RWPE1 (cell line): ENCODE data around the gene GNA15.

Source experiments
- CTCF ChIA-PET: fragments of 350-600 bp; sonication (Branson Sonifier 250); formaldehyde crosslinking; extraction: SDS; loops from one replicate; lab custom pipeline; 2021; lab: Yijun Ruan, JAX
- POLR2A ChIA-PET: fragments of 400-600 bp; formaldehyde crosslinking; extraction: SDS; loops from one replicate; lab custom pipeline; 2020; ENCODE audit warnings: antibody characterized with exemption; ENCODE audit not compliant: low non-redundant PET; lab: Yijun Ruan, JAX
- DNase-seq: peaks from one replicate; pipeline ENCODE4 v3.0.0; 2012; ENCODE audit warnings: low spot score
- H3K27ac ChIP-seq: fragments of 450-650 bp; 2 replicates; pipeline ENCODE4 v1.5.1; 2017
- TF ChIP-seq, protein P1 (sequence below): fragments of 450-650 bp; conservative IDR thresholded peaks from 2 replicates; pipeline ENCODE4 v1.5.1; 2017; ENCODE audit warnings: low read depth, mild to moderate bottlenecking

Gene GNA15

DNA sequence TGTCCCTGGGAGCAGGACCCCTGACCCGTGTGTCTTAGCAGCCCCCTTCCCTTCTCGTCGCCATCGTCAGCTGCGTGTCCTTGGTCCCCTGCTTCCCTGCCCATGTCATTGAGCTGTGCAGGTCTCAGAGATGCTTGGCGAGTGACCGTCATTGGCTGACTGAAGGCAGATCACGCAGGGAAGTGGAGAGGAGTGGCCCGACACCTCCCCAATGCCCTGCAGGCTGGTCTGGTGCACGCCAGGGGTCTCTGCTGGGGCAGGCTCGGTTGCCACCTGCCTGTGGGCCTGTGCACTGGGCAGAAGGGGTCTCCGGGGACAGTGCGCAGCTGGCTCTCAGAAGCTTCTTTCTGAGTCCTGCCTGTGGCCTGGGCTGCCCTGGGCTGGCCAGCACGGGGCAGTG is 35.5 kb upstream of the GNA15 start:
- no peak for DNase-seq
- ChIA-PET CTCF (interaction anchor here (0.7 kb wide), 1 partner anchor 24 kb away, joined by 4 read pairs; no protein-coding TSS in a partner anchor), POLR2A (no interaction called here)
- peak overlapping the region; percentile 82 for H3K27ac ChIP-seq
- TF ChIP-seq, protein P1, sequence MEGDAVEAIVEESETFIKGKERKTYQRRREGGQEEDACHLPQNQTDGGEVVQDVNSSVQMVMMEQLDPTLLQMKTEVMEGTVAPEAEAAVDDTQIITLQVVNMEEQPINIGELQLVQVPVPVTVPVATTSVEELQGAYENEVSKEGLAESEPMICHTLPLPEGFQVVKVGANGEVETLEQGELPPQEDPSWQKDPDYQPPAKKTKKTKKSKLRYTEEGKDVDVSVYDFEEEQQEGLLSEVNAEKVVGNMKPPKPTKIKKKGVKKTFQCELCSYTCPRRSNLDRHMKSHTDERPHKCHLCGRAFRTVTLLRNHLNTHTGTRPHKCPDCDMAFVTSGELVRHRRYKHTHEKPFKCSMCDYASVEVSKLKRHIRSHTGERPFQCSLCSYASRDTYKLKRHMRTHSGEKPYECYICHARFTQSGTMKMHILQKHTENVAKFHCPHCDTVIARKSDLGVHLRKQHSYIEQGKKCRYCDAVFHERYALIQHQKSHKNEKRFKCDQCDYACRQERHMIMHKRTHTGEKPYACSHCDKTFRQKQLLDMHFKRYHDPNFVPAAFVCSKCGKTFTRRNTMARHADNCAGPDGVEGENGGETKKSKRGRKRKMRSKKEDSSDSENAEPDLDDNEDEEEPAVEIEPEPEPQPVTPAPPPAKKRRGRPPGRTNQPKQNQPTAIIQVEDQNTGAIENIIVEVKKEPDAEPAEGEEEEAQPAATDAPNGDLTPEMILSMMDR: no peak

DNA sequence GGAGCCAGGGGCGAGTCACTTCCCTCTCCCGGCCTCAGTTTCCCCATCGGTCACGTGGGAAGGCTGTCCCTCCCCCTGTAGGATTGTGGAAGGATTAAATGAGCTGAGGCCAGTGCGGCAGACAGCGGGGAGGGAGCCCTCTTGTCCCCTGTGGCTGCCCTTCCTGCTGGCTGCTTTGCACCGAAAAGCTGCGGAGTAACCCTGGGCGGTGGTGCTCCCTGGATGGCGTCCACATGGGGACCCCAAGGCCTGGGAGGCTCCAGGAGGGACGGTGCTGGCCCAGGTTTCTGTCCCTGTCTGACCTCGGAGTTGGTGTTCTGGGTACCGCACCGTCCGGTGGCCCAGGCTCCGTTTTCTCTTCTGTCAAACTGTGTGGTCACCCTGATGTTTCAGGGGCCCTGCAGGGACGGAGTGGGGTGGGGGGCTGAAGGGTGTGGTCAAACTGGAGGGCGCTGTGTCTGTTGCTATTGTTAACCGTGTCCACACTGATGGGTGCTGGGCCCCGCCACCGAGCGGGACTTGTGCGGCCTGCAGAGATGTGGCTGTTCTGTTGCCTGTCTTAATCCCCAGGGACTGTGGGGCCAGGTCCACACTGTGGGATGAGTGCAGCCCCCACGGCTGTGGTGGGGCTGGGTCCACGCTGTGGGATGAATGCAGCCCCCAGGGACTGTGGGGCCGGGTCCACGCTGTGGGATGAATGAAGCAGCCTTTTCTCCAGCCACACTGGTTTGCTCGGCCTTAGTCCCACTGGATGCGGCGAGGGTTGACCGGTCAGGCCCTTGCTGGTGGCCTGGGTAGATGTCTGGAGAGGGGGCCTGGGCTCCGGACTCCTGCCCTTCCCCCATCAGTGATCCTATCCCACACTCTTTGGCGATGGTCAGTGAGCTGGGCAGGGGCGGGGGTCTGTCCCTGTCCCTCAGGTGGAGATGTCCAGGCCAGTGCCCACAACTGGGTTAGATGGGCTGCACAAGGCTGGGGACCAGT is 34.8 kb upstream of the GNA15 start:
- peak overlapping the region; percentile 82 for H3K27ac ChIP-seq
- no peak for DNase-seq
- ChIA-PET POLR2A (interaction anchor here (0.5 kb wide), 1 partner anchor 34 kb away, joined by 5 read pairs; no protein-coding TSS in a partner anchor), CTCF (interaction anchor here (0.7 kb wide), 1 partner anchor 25 kb away, joined by 4 read pairs; no protein-coding TSS in a partner anchor)
- TF ChIP-seq, protein P1: no peak

DNA sequence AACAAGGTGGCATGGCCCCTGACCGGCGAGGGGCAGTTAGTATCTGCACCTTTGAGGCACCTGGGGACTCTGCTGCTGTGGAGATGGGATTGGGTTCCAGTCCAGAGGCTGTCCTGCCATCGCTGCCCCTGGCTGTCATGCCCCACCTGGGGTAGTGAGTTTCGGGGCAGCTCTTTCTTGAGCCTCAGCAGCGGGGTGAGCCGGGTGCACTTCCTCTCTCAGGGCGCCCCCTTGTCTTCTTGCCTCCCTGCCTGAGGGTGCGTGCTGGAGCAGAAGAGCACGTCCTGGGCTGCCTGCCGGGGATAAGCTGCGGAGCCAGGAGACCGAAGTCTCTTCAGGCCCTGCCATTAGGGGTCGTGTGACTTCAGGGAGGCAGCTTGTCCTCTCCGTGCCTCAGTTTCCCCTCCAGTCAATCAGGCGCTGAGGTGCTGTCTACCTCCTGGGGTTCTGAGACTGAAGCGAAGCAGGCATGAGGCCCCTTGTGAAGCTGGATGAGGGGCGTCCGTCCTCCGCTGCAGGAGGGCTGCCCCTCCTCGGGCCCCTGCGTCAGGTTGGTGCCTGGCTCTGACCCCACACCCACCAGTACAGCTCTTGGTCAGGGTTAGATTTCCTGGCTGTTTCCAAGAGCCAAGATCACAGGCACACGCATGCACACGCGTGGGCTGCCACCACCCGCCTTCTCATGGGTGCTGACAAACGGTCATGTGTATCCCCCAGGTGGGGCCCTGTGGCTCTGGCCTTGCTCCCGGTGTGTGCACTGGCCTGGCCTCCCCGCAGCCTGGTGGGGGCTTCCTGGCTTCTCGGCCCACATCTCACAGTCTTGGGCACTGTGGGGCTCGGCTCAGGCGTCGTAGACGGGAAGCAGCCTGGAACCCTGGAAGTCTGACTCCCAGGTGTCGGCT is 33.3 kb upstream of the GNA15 start:
- no peak for DNase-seq
- ChIA-PET CTCF (no interaction called here), POLR2A (interaction anchor here (0.5 kb wide), 1 partner anchor 154 kb away, joined by 6 read pairs; no protein-coding TSS in a partner anchor)
- H3K27ac ChIP-seq: peak overlapping the region; percentile 82
- TF ChIP-seq, protein P1: no peak

DNA sequence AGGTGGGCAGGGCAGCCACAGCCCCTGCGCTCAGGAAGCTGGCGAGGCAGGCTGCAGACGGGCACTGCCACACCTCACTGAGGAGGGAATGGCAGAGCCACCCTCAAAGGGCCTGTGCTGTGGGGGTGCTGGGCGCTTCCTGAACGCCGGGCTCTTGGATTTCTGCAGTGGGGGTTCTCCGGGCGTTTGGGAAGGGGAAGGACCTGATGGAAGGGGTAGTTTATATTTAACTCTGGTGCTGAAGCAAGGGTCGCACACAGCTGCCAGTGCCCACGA is 31.2 kb upstream of the GNA15 start:
- CTCF ChIA-PET: interaction anchor here (0.6 to 1.2 kb wide), 5 partner anchors 9 to 244 kb away, joined by 3 to 4 read pairs (median 3); no protein-coding TSS in a partner anchor
- no peak for DNase-seq
- POLR2A ChIA-PET: no interaction called here
- TF ChIP-seq, protein P1: no peak
- peak overlapping the region; percentile 7; the same call in 1 of the 2 replicates for H3K27ac ChIP-seq

DNA sequence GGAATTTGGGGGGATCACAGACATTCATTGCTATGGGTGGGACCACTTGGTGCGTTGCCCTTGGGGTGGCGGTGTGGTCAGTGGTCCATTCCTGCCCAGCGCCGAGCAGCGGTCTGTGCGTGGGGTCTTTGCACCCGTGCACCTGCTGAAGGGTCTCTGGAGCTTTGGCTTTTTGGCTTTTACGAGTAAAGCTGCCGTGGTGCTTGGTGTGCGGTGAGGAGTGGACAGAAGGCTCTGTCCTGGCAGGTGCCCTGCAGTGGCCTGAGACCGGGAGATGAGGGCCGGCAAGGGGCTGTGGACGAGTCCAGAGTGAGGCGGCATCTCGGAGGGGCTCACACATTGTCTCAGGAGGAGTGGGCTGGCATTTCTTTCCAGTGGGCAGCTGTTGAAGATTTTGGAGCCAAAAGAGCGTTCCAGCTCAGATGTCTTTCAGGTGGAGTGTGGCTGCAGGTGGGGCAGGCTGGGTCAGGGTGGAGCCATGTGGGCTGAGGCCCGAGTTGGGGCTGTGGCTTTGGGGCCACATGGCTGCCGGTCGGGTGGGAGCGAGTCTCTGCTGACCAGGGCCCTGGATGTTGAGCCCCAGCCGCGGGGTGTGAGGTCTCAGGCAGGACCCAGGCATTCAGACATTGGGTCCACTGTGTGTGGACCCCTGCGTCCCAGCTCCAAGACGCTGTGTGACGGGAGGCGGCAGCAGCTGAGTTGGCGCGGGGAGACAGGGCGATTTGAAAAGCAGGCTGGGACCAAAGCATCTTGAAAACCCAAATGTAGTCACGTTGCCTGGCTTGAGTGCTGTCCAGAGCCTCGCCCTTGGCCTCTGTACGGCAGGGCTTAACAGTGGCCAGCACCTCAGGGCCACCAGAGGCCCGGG is 30.0 kb upstream of the GNA15 start:
- H3K27ac ChIP-seq: peak overlapping the region; percentile 56
- TF ChIP-seq, protein P1: no peak
- ChIA-PET CTCF (no interaction called here), POLR2A (no interaction called here)
- no peak for DNase-seq
